HG03442 (cell line): Measurements from ENCODE around the gene CCNQ.
A peak's percentile ranks its signal among the peaks of the same experiment; 100 is the strongest.
"Not testable (repeated sequence)": the region's sequence is repeated elsewhere in the genome, so short reads cannot be mapped to it uniquely, and the experiment has no call there.

ENCODE experiments used
- ATAC-seq: cut with Tn5 transposase; IDR thresholded peaks from one replicate; pipeline ENCODE4 v1.9.1; 2021; ENCODE audit warnings: mild to moderate bottlenecking, moderate library complexity; ENCODE audit not compliant: unreplicated experiment

The CCNQ gene

GRCh38 chrX:153623310-153624029 lies 24.5 kb upstream of the CCNQ start:
- no peak for ATAC-seq

GRCh38 chrX:153622661-153623309 lies 23.8 kb upstream of the CCNQ start:
- no peak for ATAC-seq

- no peak for ATAC-seq
Measured at GRCh38 chrX:153621949-153622598, 23.1 kb upstream of the CCNQ start.

GRCh38 chrX:153620576-153620975 lies 21.6 kb upstream of the CCNQ start:
- no peak for ATAC-seq

GRCh38 chrX:153614818-153615217 lies 15.9 kb upstream of the CCNQ start:
- no peak for ATAC-seq

GRCh38 chrX:153612413-153612812 lies 13.5 kb upstream of the CCNQ start:
- no peak for ATAC-seq

GRCh38 chrX:153611298-153612095 lies 12.6 kb upstream of the CCNQ start:
- no peak for ATAC-seq

- ATAC-seq = no peak
Measured at GRCh38 chrX:153610836-153611213, 11.9 kb upstream of the CCNQ start.

- ATAC-seq = peak; percentile 45
Measured at GRCh38 chrX:153609917-153610835, 11.2 kb upstream of the CCNQ start.

GRCh38 chrX:153608806-153609205 lies 9.9 kb upstream of the CCNQ start:
- ATAC-seq = no peak

GRCh38 chrX:153608376-153608775 lies 9.4 kb upstream of the CCNQ start:
- ATAC-seq = no peak

GRCh38 chrX:153606503-153606902 lies 7.6 kb upstream of the CCNQ start:
- ATAC-seq = no peak

- ATAC-seq = not testable (repeated sequence)
Measured at GRCh38 chrX:153604666-153605380, 5.9 kb upstream of the CCNQ start.

GRCh38 chrX:153603131-153603656 lies 4.3 kb upstream of the CCNQ start:
- no peak for ATAC-seq

- no peak for ATAC-seq
Measured at GRCh38 chrX:153602601-153603000, 3.7 kb upstream of the CCNQ start.

GRCh38 chrX:153601511-153602110 lies 2.7 kb upstream of the CCNQ start:
- ATAC-seq = no peak

GRCh38 chrX:153600921-153601320 lies 2.0 kb upstream of the CCNQ start:
- ATAC-seq = no peak

GRCh38 chrX:153600032-153600373 lies 1.1 kb upstream of the CCNQ start:
- no peak for ATAC-seq
